Thyroid gland (tissue), 4 donors: ENCODE results near the gene FMN2.

Experiments
- CTCF ChIP-seq, 6 experiments: fragments of 200-600 bp in 3 of 6; fragments of 450-650 bp in 3 of 6; sonication (generic) in 3 of 6; IDR thresholded peaks; one replicate each; pipeline ENCODE4 v1.5.1; 2016 to 2019; ENCODE audit warnings: antibody characterized with exemption in 6 of 6, mild to moderate bottlenecking in 2 of 6, inconsistent platforms in 1 of 6, moderate library complexity in 1 of 6
- POLR2A ChIP-seq, 2 donors: fragments of 450-650 bp; IDR thresholded peaks; one replicate each; pipeline ENCODE4 v1.6.1; 2017; ENCODE audit warnings: antibody characterized with exemption in 2 of 2, mild to moderate bottlenecking in 2 of 2, moderate library complexity in 1 of 2

- TF ChIP-seq CTCF (IDR thresholded peaks at IDR 0.05) (no peak), POLR2A (IDR thresholded peaks at IDR 0.05) (no peak)
Observed at GRCh38 chr1:240500647-240501046, 409.0 kb downstream of the FMN2 start.
